T-helper 2 cell (primary cell): ENCODE results near the gene NRXN2.

ENCODE experiments used
- DNase-seq, 5 experiments: peaks; one replicate each; pipeline versions ENCODE4 v3.0.0 to v3.0.0-alpha.2; 2012 to 2022

Gene NRXN2

GRCh38 chr11:64583296-64584262 lies 139.4 kb downstream of the NRXN2 start:
- no peak for DNase-seq

DNA sequence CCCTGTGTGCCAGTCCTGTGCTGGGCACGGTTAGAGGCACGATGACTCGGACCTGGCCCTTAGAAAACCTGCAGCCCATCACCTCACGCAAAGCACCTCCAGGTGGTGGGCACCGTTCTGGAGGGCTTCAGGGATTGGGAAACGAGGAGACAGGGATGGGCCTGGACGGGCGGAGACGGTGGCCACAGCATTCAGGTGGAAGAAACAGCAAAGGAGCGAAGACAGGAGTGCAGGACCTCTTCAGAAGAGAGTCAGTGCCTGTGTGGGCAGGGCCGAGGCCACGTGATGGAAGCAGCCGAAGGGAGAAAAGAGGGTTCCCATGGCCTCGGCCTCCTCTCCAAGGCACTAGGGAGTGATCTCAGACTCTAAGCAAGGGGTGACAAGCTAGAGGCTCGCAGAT lies 140.1 kb downstream of the NRXN2 start:
- DNase-seq: no peak

DNA sequence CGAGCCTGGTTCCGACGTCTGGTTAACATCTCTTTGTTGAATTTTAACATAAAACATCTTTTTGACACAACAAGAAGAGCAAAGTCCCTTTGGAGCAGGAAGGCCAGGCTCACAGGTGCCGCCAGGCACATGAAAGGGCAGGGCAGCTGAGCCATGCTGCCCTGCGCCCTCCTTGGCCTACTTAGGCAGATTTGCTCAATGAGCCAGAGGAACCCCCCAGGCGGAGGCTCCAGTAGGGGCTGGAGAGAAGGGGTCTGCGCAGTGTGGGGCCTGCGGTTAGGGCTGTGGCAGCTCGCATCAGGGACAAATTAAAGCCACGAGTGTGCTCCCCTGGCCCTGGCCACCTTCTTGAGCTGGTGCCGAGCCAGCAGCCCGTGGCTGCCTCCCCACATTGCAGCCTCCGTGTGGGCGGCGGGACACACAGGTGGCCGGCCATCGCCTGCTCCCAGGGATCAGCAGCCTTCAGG lies 141.9 kb downstream of the NRXN2 start:
- DNase-seq: no peak

DNA sequence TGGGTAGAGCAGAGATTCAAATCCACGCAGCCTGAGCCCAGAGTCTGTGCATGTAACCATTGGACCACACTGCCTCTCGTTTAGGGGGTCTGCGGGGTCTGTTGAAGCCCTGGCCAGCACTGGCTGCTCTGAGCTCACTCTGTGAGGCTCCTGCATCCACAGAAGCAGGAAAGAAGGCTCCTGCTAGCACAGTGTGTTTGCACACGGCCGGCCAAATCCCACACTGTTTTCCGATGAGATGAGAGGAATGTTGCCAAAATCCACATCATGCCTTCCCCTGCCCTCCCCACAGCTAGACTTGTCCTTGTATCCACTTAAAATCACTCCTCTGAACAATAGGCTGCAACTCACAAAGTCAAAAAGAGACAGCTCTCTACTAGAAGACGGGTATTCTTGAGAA lies 142.6 kb downstream of the NRXN2 start:
- no peak for DNase-seq

- DNase-seq: no peak
These were observed 145.8 kb downstream of the NRXN2 start for GRCh38 chr11:64577202-64577601.

GRCh38 chr11:64572143-64572542 lies 150.9 kb downstream of the NRXN2 start:
- DNase-seq: no peak

DNA sequence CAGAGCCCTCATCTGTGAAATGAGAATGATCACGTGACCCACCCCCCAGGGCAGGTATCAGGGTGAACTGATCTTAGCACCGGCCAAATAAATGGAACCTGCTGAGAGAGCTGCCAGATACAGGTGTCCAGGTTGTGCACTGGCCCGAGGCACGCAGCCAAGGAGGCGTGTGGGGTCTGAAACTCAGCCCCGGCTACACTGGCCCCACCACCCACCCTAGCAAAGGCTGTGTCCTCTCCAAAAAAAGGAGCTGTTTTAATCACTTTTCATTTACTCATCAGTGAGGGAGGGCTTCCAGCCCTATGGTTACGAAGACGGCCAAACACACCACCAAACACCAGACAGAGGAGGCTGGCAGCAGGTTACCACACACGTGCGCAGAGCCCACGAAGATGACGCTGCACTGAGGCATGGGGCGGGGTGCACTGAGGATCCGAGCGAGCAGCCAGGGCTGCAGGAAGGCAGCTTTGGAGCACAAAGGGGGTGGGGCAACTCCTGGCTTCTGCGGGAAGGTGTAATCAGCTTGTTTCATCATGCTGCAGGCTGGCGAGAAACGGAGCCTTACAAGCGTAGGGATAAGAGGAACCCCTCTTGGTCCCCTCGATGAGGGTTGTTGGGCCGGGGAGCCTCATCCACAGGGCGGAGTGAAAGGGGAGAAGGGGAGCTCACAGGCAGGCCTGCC lies 151.4 kb downstream of the NRXN2 start:
- DNase-seq: no peak

GRCh38 chr11:64571050-64571409 lies 152.0 kb downstream of the NRXN2 start:
- DNase-seq: no peak

DNA sequence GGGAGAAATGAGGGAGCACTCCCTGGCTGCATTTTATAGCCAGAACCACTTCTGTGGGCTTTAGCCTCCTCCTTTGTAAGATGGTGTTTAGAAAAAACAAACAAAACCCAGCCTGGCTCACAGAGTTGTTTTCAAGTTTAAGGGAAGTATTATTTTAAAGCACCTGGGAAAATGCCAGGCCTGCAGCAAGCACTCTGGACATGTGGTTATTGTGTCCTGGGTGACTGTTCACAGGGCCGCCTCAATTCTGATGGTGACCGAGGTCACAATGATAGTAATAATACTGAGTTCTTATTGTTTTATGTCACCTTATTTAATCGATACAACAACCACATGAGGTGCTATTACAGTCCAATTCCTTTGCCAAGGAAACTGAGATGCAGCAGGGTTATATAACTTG lies 152.7 kb downstream of the NRXN2 start:
- DNase-seq: no peak

DNA sequence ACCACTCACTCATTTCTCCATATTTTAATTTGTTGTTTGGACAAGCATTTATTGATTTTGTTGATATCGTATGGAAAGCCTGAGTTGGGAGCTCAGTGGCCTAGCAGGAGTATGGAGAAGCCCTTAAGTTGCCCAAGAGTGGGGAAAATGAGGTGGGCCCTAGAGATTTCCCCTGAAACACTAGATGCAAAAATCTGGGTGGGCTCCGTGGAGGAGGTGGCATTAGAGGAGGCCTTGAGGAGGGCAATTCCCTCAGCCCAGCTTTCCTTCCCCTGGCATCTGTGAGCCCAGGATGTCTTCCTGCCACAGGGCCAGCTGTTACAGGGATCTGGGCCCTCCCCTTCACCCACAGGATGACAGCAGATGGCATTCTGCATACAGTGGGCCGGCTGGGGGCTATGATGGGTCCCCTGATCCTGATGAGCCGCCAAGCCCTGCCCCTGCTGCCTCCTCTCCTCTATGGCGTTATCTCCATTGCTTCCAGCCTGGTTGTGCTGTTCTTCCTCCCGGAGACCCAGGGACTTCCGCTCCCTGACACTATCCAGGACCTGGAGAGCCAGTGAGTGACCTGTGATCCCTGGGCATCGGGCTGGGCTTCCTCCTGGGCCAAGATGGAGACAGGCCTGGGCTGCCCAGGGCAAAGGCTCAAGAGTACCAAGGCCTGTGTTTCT lies 153.6 kb downstream of the NRXN2 start:
- DNase-seq: no peak

- no peak for DNase-seq
These were observed 154.3 kb downstream of the NRXN2 start for GRCh38 chr11:64568584-64569140.

- DNase-seq: no peak
These were observed 154.9 kb downstream of the NRXN2 start for GRCh38 chr11:64568041-64568571.

DNA sequence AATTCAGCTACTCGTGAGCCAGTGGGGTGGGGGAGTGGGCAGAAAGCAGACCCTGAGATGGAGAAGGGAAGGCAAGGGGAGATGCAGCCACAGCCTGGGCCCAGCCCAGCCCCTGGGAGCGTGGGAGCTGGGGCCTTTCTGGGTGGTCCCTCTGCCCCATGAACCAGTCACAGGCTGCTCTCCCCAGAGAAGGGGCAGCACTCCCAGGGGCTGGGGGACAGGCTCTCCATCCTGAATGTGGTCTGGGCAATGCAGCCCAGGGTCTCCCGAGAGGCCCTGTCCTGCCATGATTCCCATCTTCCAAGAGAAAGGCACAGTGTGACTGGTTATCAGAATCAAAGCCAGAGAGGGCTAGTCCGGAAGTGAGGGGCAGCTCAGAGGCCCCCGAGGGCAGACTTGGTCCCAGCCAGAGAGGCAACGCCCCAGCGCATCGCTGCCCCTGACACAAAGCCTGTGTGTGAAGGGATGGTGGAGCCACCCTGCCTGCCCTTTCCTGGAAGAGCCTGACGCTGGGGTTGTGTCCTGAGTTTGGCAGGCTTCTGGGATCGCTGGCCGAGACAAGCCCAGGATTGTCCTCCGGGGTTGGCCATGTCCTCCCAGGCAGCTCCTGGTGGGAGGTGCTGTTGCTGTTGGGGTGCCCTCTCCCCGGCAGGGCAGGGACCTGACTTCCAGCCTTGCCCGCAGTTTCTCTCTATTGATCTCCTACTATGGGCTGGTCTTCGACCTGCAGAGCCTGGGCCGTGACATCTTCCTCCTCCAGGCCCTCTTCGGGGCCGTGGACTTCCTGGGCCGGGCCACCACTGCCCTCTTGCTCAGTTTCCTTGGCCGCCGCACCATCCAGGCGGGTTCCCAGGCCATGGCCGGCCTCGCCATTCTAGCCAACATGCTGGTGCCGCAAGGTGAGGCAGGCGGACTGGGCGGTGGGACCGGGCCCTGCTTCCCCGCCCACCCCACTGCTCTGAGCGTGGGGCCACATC lies 155.8 kb downstream of the NRXN2 start:
- DNase-seq: no peak

DNA sequence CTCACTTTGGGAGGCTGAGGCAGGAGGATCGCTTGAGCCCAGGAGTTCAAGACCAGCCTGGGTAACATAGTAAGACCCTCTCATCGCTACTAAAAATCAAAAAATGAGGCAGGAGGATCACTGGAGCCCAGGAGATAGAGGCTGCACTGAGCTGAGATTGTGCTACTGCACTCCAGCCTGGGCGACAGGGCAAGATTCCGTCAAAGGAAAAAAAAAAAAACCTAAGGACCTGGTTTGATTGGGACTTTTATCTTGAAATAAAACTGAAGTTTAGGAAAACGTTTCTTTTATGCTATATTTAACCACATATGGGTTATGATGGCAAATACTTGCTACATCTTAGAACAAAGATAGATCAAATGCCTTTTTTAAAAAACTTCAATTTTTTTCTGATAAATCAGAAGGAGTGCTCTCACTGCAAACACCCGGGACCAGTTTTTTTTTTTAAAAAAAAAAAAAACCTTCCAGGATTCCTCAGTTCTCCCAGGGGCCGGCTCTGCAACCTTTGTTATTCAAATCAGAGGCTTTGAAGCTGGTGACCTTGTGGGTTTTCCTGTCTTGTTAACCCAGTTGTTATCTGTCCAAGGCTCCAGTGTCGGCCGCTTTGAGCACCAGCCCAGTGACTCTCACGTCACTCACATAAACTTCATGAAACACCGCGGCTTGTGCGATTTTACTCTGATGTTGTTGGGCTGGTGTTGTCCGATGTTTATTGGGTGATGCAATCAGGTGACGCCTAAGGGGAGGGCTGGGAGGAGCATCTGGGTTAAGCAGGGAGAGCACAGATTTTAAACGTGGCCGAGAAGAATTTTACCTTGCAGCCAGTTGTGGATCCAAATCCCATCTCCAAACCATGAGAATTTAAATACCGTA lies 156.7 kb downstream of the NRXN2 start:
- peak in 1 of 5 experiments; percentile 77 for DNase-seq

GRCh38 chr11:64564947-64565889 lies 157.8 kb downstream of the NRXN2 start:
- no peak for DNase-seq

DNA sequence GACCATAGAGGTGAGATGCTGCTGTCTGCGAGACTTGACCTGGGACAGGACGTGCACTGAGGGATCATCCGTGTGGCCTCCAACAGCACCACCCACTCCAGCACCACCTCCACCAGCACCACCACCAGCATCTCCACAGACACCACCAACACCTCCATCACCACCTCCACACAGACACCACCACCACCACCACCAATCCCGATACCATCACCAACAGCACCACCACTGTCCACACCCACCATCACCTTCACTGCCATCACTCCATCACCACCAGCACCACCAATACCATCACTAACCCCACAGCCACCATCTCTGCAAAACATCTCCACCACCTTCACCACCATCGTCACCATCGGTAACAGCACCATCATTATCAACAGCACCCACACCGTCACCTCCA lies 158.6 kb downstream of the NRXN2 start:
- no peak for DNase-seq

GRCh38 chr11:64563966-64564365 lies 159.0 kb downstream of the NRXN2 start:
- no peak for DNase-seq

- no peak for DNase-seq
These were observed 160.2 kb downstream of the NRXN2 start for GRCh38 chr11:64562723-64563351.
